A673 (cell line): ENCODE measurements around the gene VGLL2.

Source experiments
- EZH2 ChIP-seq: fragments of 200-600 bp; sonication (generic); IDR thresholded peaks from 2 replicates; pipeline ENCODE4 v1.6.1; 2017; ENCODE audit warnings: borderline replicate concordance, low read depth, mild to moderate bottlenecking, mixed read lengths, antibody characterized with exemption, low read length; ENCODE audit not compliant: poor library complexity, severe bottlenecking
- TF ChIP-seq, protein P1 (sequence below): fragments of 300-800, 200-600 bp; sonication (generic); conservative IDR thresholded peaks from 2 replicates; pipeline ENCODE4 v1.5.1; 2017; ENCODE audit warnings: low read depth, mild to moderate bottlenecking, antibody characterized with exemption, low read length, moderate library complexity, mixed read lengths

DNA sequence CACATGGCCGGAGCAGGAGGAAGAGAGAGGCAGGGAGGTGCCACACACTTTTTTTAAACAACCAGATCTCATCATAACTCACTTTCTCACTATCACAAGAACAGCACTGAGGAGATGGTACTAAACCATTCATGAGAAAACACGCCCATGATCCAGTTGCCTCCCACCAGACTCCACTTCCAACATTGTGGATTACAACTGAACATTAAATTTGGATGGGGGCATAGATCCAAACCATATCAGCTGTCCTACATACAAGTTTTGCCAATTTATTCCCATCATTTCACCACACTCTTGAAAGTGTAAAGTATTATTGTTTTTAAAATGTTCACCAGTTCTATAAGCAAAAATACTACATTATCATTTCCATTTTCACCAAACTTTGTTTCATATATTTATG, 33.9 kb upstream of the VGLL2 start:
- TF ChIP-seq, protein P1, sequence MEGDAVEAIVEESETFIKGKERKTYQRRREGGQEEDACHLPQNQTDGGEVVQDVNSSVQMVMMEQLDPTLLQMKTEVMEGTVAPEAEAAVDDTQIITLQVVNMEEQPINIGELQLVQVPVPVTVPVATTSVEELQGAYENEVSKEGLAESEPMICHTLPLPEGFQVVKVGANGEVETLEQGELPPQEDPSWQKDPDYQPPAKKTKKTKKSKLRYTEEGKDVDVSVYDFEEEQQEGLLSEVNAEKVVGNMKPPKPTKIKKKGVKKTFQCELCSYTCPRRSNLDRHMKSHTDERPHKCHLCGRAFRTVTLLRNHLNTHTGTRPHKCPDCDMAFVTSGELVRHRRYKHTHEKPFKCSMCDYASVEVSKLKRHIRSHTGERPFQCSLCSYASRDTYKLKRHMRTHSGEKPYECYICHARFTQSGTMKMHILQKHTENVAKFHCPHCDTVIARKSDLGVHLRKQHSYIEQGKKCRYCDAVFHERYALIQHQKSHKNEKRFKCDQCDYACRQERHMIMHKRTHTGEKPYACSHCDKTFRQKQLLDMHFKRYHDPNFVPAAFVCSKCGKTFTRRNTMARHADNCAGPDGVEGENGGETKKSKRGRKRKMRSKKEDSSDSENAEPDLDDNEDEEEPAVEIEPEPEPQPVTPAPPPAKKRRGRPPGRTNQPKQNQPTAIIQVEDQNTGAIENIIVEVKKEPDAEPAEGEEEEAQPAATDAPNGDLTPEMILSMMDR, result no peak
- TF ChIP-seq EZH2, result no peak
